Neural progenitor cell (in vitro differentiated cells): Measurements from ENCODE around the gene ERAS. TPM values are rescaled to one million over a fixed set of nuclear protein-coding genes. Genes with fewer than 3 reads are reported as not detected.
"Not testable (repeated sequence)": the region's sequence is repeated elsewhere in the genome, so short reads cannot be mapped to it uniquely, and the experiment has no call there.

Experiments used
- DNase-seq: peaks from one replicate; pipeline ENCODE4 v3.0.0-alpha.2; 2016; ENCODE audit warnings: low spot score
- H2AFZ ChIP-seq: fragments of 200-600 bp; sonication (generic); replicated peaks from 2 replicates; pipeline ENCODE4 v1.6.1; 2016; ENCODE audit warnings: antibody characterized with exemption
- H3F3A ChIP-seq: fragments of 200-600 bp; sonication (generic); 2 replicates; pipeline ENCODE4 v1.6.1; 2016; ENCODE audit warnings: antibody characterized with exemption, low read depth
- H3K27ac ChIP-seq: fragments of 200-600 bp; sonication (generic); 2 replicates; pipeline ENCODE4 v1.5.1; 2016; ENCODE audit warnings: mild to moderate bottlenecking
- H3K27me3 ChIP-seq: fragments of 200-600 bp; sonication (generic); 2 replicates; pipeline ENCODE4 v1.6.1; 2016; ENCODE audit warnings: mild to moderate bottlenecking, moderate library complexity
- H3K36me3 ChIP-seq: fragments of 200-600 bp; sonication (generic); 2 replicates; pipeline ENCODE4 v1.5.1; 2016
- H3K4me1 ChIP-seq: fragments of 200-600 bp; sonication (generic); 2 replicates; pipeline ENCODE4 v1.6.1; 2016; ENCODE audit warnings: mixed run types
- H3K4me2 ChIP-seq: fragments of 200-600 bp; sonication (generic); 2 replicates; pipeline ENCODE4 v1.6.1; 2016
- H3K4me3 ChIP-seq: fragments of 200-600 bp; sonication (generic); 2 replicates; pipeline ENCODE4 v1.5.1; 2016
- H3K79me2 ChIP-seq: fragments of 200-600 bp; sonication (generic); 2 replicates; pipeline ENCODE4 v1.6.1; 2016; ENCODE audit warnings: low read depth
- H3K9ac ChIP-seq: fragments of 200-600 bp; sonication (generic); 2 replicates; pipeline ENCODE4 v1.6.1; 2016
- H3K9me3 ChIP-seq: fragments of 200-600 bp; sonication (generic); 2 replicates; pipeline ENCODE4 v1.5.1; 2016; ENCODE audit warnings: low read depth
- H4K20me1 ChIP-seq: fragments of 200-600 bp; sonication (generic); 2 replicates; pipeline ENCODE4 v1.6.1; 2016; ENCODE audit warnings: low read depth
- H3K27ac Mint-ChIP-seq: 3 replicates; pipeline ENCODE4 v1.8.0; 2021; ENCODE audit warnings: mixed read lengths
- H3K27me3 Mint-ChIP-seq: 2 replicates; pipeline ENCODE4 v1.8.0; 2022; ENCODE audit warnings: low read depth, mild to moderate bottlenecking, inconsistent platforms, moderate library complexity, mixed read lengths; ENCODE audit not compliant: insufficient read depth
- H3K36me3 Mint-ChIP-seq: 3 replicates; pipeline ENCODE4 v1.8.0; 2021; ENCODE audit warnings: mixed read lengths
- H3K4me1 Mint-ChIP-seq: 3 replicates; pipeline ENCODE4 v1.8.0; 2021; ENCODE audit warnings: mixed read lengths
- H3K4me3 Mint-ChIP-seq: 3 replicates; pipeline ENCODE4 v1.8.0; 2021; ENCODE audit warnings: mild to moderate bottlenecking, moderate library complexity, mixed read lengths
- H3K9me3 Mint-ChIP-seq: 3 replicates; pipeline ENCODE4 v1.8.0; 2020; ENCODE audit warnings: mixed read lengths
- CTCF ChIP-seq: fragments of 200-600 bp; sonication (generic); IDR thresholded peaks from 2 replicates; pipeline ENCODE4 v1.5.1; 2017; ENCODE audit warnings: antibody characterized with exemption, mild to moderate bottlenecking
- EZH2 ChIP-seq: fragments of 200-600 bp; sonication (generic); IDR thresholded peaks from 2 replicates; pipeline ENCODE4 v1.6.1; 2017; ENCODE audit warnings: antibody characterized with exemption, mild to moderate bottlenecking, moderate library complexity
- EZH2phosphoT487 ChIP-seq: fragments of 200-600 bp; sonication (generic); IDR thresholded peaks from 2 replicates; pipeline ENCODE4 v1.6.1; 2017; ENCODE audit warnings: antibody characterized with exemption
- total RNA-seq: library from RNA; depleted of rRNA; stranded (reverse); fragments of >200 nt; gene quantifications from 2 replicates; pipeline ENCODE4 v1.2.3, GENCODE V29; 2015; ENCODE audit warnings: low replicate concordance

The ERAS gene
- total RNA-seq, 1 donor from 2014 or later, result not detected

- no peak for TF ChIP-seq CTCF
- TF ChIP-seq EZH2, result no peak
- TF ChIP-seq EZH2phosphoT487, result no peak
Observed at GRCh38 chrX:48852857-48853256, 26.5 kb downstream of the ERAS start.

GRCh38 chrX:48853494-48853893, 27.2 kb downstream of the ERAS start:
- H3K9me3 ChIP-seq, H3K79me2 ChIP-seq, H3K9ac ChIP-seq, H3K4me3 Mint-ChIP-seq, H3K4me2 ChIP-seq, H3K27ac ChIP-seq, H3K27ac Mint-ChIP-seq, H4K20me1 ChIP-seq, H3K4me1 Mint-ChIP-seq, H3F3A ChIP-seq, H3K27me3 ChIP-seq, H2AFZ ChIP-seq, H3K36me3 ChIP-seq, H3K4me3 ChIP-seq, H3K36me3 Mint-ChIP-seq, DNase-seq, H3K27me3 Mint-ChIP-seq, H3K4me1 ChIP-seq: not testable (repeated sequence)
- peaks cover 18% of the 10 kb centered on the region for H3K9me3 Mint-ChIP-seq

More at GRCh38 chrX:48852857-48853256, 26.5 kb downstream of the ERAS start:
- H3K9me3 ChIP-seq, result no peaks in the 10 kb centered on the region
- H3K4me2 ChIP-seq, result no peak overlapping the region
- H2AFZ ChIP-seq, result no peak overlapping the region
- H3K27ac ChIP-seq, result no peak overlapping the region
- H3K4me1 ChIP-seq, result no peaks in the 10 kb centered on the region
- no peaks in the 10 kb centered on the region for H4K20me1 ChIP-seq
- H3K79me2 ChIP-seq, result no peaks in the 10 kb centered on the region
- H3F3A ChIP-seq, result no peaks in the 10 kb centered on the region
- Mint-ChIP-seq H3K27ac (no peak overlapping the region), H3K9me3 (peaks cover 18% of the 10 kb centered on the region), H3K4me1 (no peaks in the 10 kb centered on the region), H3K36me3 (no peaks in the 10 kb centered on the region), H3K27me3 (peaks cover 2% of the 10 kb centered on the region), H3K4me3 (no peak overlapping the region)
- H3K4me3 ChIP-seq, result no peak overlapping the region
- H3K9ac ChIP-seq, result no peak overlapping the region
- H3K27me3 ChIP-seq, result no peaks in the 10 kb centered on the region
- no peaks in the 10 kb centered on the region for H3K36me3 ChIP-seq
- DNase-seq, result no peak

DNA sequence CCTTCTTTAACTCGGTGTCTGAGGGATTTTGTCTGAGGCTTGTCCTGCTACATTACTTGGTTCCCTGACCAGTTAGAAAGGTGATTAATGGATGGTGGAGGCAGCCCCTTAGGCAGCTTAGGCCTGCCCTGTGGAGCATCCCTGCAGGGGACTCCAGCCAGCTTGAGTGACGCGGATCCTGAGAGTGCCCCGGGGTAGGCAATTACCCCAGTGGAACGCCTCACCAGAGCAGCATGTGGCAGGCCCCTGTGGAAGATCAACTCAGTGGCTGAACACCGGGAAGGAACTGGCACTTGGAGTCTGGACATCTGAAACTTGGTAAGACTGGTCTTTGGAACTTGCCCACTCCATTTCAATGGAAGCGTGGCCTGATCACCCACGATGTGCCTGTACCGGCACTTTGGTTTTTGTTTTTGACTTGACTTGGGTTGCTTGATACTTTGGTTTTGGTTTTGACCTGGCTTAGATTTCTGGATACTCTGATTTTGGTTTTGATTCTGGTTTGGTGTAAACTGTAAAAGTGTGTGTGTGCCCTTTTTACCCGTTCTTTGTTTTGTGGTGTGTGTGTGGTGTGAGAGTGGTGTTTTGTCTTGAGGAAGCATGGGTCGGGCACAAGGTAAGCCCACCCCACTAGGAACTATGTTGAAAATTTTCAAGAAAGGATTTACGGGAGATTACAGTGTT, 27.9 kb downstream of the ERAS start:
- not testable (repeated sequence) for H3K36me3 Mint-ChIP-seq, H3F3A ChIP-seq, H3K4me3 Mint-ChIP-seq, H3K4me1 ChIP-seq, H3K36me3 ChIP-seq, H3K9ac ChIP-seq, H3K27me3 ChIP-seq, H3K27me3 Mint-ChIP-seq, H3K27ac Mint-ChIP-seq, H3K4me1 Mint-ChIP-seq, H2AFZ ChIP-seq, DNase-seq, H3K79me2 ChIP-seq, H3K4me2 ChIP-seq, H3K27ac ChIP-seq, H3K9me3 ChIP-seq, H4K20me1 ChIP-seq, H3K4me3 ChIP-seq
- H3K9me3 Mint-ChIP-seq, result peaks cover 18% of the 10 kb centered on the region

- Histone ChIP-seq H3K27ac (no peak overlapping the region), H3K79me2 (no peaks in the 10 kb centered on the region), H4K20me1 (no peaks in the 10 kb centered on the region), H3K27me3 (no peaks in the 10 kb centered on the region), H2AFZ (no peak overlapping the region), H3K4me3 (no peak overlapping the region), H3F3A (no peaks in the 10 kb centered on the region), H3K4me1 (no peaks in the 10 kb centered on the region), H3K4me2 (no peak overlapping the region), H3K36me3 (no peaks in the 10 kb centered on the region), H3K9me3 (no peaks in the 10 kb centered on the region), H3K9ac (no peak overlapping the region)
- peaks cover 16% of the 10 kb centered on the region for H3K9me3 Mint-ChIP-seq
- peak; percentile 15 for DNase-seq
- no peak for TF ChIP-seq EZH2
- TF ChIP-seq CTCF, result peak; percentile 14
- no peaks in the 10 kb centered on the region for H3K4me1 Mint-ChIP-seq
- no peak overlapping the region for H3K4me3 Mint-ChIP-seq
- no peak overlapping the region for H3K27ac Mint-ChIP-seq
- H3K27me3 Mint-ChIP-seq, result peaks cover 2% of the 10 kb centered on the region
- no peaks in the 10 kb centered on the region for H3K36me3 Mint-ChIP-seq
Observed at GRCh38 chrX:48854898-48855297, 28.6 kb downstream of the ERAS start.
